Urinary bladder (tissue), 4 donors: ENCODE measurements around the gene SUPV3L1. TPM values are rescaled to one million over a fixed set of nuclear protein-coding genes. Genes with fewer than 3 reads are reported as not detected.
A peak's percentile ranks its signal among the peaks of the same experiment; 100 is the strongest.
"Not testable (repeated sequence)": the region's sequence is repeated elsewhere in the genome, so short reads cannot be mapped to it uniquely, and the experiment has no call there.

ENCODE experiments used
- DNase-seq: peaks from one replicate; pipeline ENCODE4 v3.0.0-alpha.2; 2015; ENCODE audit errors: extremely low spot score
- H3K27ac ChIP-seq: one replicate; pipeline ENCODE4 v1.5.1; 2013; ENCODE audit warnings: low read depth, mild to moderate bottlenecking, moderate library complexity
- H3K36me3 ChIP-seq: one replicate; pipeline ENCODE4 v1.6.1; 2013; ENCODE audit warnings: mild to moderate bottlenecking, moderate library complexity; ENCODE audit not compliant: insufficient read depth
- H3K4me1 ChIP-seq: one replicate; pipeline ENCODE4 v1.6.1; 2013; ENCODE audit warnings: mild to moderate bottlenecking, moderate library complexity; ENCODE audit not compliant: insufficient read depth
- H3K4me3 ChIP-seq: one replicate; pipeline ENCODE4 v1.5.1; 2013; ENCODE audit warnings: low read depth, low read length
- WGBS: extraction: QIAGEN DNeasy Blood & Tissue Kit; methylation state at CpG from one replicate; pipeline ENCODE4 v1.1.7; 2013; 5-methylcytosine and 5-hydroxymethylcytosine counted together
- polyA plus RNA-seq: library from polyadenylated mRNA; stranded (reverse); fragments of 200-250 nt; gene quantifications from one replicate; pipeline ENCODE4 v1.2.3, GENCODE V29; 2013
- total RNA-seq: library from RNA; depleted of rRNA; stranded (reverse); fragments of >200 nt; gene quantifications from one replicate; pipeline ENCODE4 v1.2.3, GENCODE V29; 2014
- donor health status: healthy with polysubstance abuse.
- donor health status: healthy.

SUPV3L1 gene
- total RNA-seq (25.9 TPM), polyA plus RNA-seq (21.3 TPM)

DNA sequence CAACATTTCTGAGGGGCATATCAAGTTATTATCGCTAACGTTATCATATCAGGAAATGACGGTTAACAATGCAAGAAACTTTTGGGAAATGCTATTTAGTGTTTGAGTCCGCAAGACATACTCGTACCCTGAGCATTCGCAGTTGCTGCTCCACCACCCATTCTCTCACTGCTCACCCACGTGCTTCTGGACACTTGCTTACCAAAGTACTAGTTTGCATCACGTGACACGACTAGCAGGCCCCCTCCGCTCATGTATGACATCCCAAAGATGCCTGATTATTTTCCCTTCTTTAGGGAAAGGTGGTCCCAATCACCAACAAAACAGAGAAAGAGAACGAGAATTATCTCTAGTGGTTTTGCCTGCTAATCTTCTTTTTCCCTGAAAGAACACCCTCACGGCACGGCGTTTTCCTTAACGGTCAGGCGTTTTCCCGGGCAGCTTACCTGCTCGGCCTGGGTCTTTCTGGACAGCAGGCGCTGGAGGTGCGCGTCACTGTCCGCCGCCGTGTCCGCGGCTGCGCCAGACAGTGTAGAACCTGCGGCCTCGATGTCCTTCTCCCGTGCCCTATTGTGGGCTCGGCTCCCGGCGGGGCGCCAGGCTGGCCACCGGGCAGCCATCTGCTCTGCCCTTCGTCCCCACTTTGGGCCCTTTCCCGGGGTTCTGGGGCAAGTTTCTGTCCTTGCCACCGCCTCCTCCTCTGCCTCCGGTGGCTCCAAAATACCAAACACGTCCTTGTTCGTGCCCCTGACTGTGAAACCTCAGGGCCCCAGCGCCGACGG lies at the start of gene SUPV3L1:
SUPV3L1 (plus strand) TSS at position 492 of the 782 bp plus-strand sequence; CDS start at position 550, 58 bp downstream.
- peak; percentile 96 for DNase-seq
- WGBS = under 1% methylated on average over 44 of the region's 44 CpGs
- Histone ChIP-seq H3K36me3 (no peaks in the 10 kb centered on the region), H3K4me3 (peak within 1 kb of the TSS; percentile 97), H3K4me1 (no peaks in the 10 kb centered on the region), H3K27ac (peak within 1 kb of the TSS; percentile 74)

DNA sequence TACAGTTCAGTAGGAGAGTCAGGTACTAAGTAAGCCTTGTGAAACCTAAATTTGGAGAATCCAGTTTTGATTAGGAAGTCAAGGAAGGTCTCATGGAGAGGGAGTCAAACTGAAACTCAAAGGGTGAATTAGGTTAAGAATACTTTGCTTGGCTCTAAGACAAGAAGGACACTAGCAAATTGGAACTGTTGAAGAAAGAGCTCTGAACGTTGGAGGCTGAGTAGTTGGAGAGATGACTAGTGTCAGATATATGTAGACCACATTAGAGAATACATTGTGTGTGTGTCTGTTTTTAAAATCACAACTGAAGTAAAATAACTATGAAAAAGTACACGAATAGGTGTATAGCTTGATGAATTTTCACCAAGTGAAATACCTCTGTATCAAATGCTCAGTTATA lies 49.8 kb upstream of the SUPV3L1 start:
- Histone ChIP-seq H3K36me3 (no peaks in the 10 kb centered on the region), H3K27ac (no peak overlapping the region), H3K4me3 (no peak overlapping the region), H3K4me1 (no peaks in the 10 kb centered on the region)
- no peak for DNase-seq
- 54% methylated on average over 2 of the region's 2 CpGs for WGBS

DNA sequence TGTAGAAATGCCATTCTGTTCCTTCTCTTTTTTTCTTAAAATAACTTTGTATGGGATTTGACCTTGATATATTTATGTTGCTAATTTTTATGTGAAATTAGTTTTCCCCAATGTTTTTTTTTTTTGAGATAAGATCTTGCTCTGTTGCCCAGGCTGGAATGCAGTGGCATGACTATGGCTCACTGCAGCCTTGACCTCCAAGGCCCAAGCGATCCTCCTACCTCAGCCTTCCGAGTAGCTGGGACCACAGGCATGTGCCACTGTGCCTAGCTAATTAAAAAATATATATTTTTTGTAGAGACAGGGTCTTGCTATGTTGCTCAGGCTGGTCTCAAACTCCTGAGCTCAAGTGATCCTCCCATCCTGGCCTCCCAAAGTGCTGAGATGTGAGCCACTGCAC lies 40.1 kb upstream of the SUPV3L1 start:
- Histone ChIP-seq H3K4me3 (no peak overlapping the region), H3K4me1 (no peaks in the 10 kb centered on the region), H3K36me3 (peaks cover 3% of the 10 kb centered on the region), H3K27ac (no peak overlapping the region)
- no peak for DNase-seq
- 93% methylated on average over 2 of the region's 2 CpGs for WGBS

DNA sequence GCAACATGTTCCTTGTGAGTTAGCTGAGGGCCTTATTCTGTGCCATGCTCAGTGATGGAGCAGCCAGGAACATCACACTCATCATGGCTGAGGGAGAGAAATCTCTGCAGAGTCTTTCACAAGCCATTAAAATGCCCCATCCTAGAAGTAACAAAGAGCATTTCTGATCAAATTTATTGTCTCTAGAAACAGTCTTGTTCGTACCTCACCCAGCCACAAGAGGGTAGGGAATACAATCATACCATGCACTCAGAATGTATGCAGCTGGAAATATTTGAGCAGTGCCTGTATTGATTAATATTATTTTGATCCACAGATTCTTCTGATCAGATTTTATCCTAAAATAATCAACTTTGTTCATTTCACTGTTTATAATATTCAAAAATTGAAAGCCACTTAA lies 38.7 kb upstream of the SUPV3L1 start:
- no peak for DNase-seq
- Histone ChIP-seq H3K36me3 (peaks cover 3% of the 10 kb centered on the region), H3K4me1 (no peaks in the 10 kb centered on the region), H3K27ac (no peak overlapping the region), H3K4me3 (no peak overlapping the region)
- 80% methylated on average over 1 of the region's 1 CpG for WGBS

DNA sequence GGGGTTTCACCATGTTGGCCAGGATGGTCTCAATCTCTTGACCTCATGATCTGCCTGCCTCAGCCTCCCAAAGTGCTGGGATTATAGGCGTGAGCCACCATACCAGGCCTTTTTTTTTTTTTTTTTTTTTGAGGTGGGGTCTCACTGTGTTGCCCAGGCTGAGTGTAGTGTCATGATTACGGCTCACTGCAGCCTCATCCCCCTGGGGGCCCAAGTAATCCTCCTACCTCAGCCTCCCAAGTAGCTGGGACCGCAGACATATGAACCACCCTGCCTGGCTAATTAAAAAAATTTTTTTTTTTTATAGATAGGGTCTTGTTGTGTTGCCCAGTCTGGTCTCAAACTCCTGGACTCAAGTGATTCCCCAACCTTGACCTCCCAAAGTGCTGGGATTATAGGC lies 38.0 kb upstream of the SUPV3L1 start:
- DNase-seq, H3K36me3 ChIP-seq, H3K4me3 ChIP-seq: not testable (repeated sequence)

DNA sequence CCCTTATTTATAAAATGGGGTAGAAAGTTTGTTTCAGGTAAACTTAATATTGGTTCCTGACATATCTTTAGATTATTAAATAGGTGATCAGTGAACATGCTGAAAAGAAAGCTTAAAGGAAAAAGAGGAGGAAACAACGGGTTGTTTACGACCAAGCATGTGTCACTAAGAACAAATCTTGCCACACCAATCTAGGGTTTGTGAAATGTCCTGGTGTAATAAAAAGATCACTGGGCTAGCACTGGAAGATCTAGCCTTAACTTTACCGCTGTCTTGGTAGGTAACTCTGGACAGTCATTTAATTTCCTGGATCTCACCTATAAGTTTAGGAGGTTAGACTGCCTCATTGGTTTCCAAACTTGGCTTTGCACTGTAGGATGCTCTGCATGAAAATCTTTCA lies 37.1 kb upstream of the SUPV3L1 start:
- 69% methylated on average over 3 of the region's 3 CpGs for WGBS
- Histone ChIP-seq H3K27ac (no peak overlapping the region), H3K36me3 (peaks cover 3% of the 10 kb centered on the region), H3K4me3 (no peak overlapping the region), H3K4me1 (no peaks in the 10 kb centered on the region)
- DNase-seq = no peak

More for the DNA sequence above, 38.0 kb upstream of the SUPV3L1 start:
- H3K27ac ChIP-seq, H3K4me1 ChIP-seq: not testable (repeated sequence)
- 96% methylated on average over 3 of the region's 3 CpGs for WGBS

DNA sequence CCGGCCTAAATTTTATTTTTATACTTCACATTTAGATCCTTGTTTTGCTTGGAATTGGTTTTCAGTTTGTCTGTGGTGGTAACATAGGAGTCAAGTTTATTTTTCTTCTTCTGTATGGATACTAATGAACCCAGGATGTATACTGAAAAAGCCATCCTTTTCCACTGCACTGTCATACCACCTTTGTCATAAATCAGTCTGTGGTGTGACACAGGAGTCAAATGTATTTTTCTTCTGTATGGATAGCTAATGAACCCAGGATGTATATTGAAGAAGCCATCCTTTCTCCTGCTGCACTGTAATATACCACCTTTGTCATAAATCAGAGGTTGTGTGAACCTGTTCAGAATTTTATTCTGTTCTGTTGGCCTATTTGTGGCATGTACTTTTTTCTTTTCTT lies 34.7 kb upstream of the SUPV3L1 start:
- H3K4me1 ChIP-seq = no peaks in the 10 kb centered on the region
- DNase-seq = no peak
- no peak overlapping the region for H3K4me3 ChIP-seq
- peaks cover 3% of the 10 kb centered on the region for H3K36me3 ChIP-seq
- WGBS = 94% methylated on average over 1 of the region's 1 CpG
- no peak overlapping the region for H3K27ac ChIP-seq

DNA sequence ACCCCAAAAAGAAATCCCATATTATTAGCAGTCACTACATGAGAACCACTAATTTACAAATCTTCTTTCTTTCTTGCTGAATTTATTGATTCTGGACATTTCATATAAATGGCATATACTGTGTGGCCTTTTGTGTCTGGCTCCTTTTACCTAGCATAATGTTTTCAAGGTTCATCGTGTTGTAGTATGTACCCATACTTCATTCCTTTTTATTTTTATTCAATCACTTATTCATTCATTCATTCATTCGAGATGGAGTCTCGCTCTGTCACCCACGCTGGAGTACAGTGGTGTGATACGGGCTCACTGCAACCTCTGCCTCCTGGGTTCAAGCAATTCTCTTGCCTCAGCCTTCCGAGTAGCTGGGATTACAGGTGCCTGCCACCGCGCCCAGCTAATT lies 34.2 kb upstream of the SUPV3L1 start:
- no peaks in the 10 kb centered on the region for H3K4me1 ChIP-seq
- DNase-seq = no peak
- WGBS = 98% methylated on average over 8 of the region's 8 CpGs
- H3K27ac ChIP-seq = no peak overlapping the region
- H3K4me3 ChIP-seq = no peak overlapping the region
- peaks cover 3% of the 10 kb centered on the region for H3K36me3 ChIP-seq

DNA sequence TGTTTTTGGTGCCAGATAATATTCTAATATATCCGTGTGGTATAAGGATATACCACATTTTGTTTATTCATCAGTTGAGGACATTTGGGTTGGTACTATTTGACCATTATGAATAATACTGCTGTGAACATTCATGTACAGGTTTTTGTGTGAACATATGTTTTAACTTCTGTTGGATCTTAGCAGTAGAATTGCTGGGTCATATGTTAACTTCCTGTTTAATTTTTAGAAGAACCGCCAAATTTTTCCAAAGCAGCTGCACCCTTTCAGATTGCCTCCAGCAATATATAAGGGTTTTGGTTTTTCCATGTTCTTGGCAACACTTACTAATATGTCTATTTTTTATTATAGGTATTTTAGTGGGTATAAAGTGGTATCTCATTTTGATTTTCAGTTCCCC lies 33.3 kb upstream of the SUPV3L1 start:
- no peak for DNase-seq
- no peak overlapping the region for H3K4me3 ChIP-seq
- H3K4me1 ChIP-seq = no peaks in the 10 kb centered on the region
- peaks cover 3% of the 10 kb centered on the region for H3K36me3 ChIP-seq
- WGBS = 40% methylated on average over 2 of the region's 2 CpGs
- no peak overlapping the region for H3K27ac ChIP-seq

DNA sequence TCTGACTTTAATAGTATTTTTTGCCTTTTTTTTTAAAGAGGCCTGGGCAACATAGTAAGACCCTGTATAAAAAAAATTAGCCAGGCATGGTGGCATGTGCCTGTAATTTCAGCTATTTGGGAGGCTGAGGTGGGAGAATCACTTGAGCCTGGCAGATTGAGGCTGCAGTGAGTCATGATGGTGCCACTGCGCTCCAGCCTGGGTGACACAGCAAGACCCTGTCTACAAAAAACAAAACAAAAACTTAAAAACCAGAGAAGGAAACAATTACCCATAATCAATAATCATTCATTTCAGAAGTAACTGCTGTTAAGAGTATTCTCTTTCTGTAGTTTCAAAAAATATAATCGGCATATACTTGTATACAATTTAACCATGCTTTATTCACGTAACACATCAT lies 28.1 kb upstream of the SUPV3L1 start:
- H3K4me1 ChIP-seq = no peaks in the 10 kb centered on the region
- WGBS = 96% methylated on average over 3 of the region's 3 CpGs
- no peak for DNase-seq
- no peaks in the 10 kb centered on the region for H3K36me3 ChIP-seq
- no peak overlapping the region for H3K27ac ChIP-seq
- H3K4me3 ChIP-seq = no peak overlapping the region

DNA sequence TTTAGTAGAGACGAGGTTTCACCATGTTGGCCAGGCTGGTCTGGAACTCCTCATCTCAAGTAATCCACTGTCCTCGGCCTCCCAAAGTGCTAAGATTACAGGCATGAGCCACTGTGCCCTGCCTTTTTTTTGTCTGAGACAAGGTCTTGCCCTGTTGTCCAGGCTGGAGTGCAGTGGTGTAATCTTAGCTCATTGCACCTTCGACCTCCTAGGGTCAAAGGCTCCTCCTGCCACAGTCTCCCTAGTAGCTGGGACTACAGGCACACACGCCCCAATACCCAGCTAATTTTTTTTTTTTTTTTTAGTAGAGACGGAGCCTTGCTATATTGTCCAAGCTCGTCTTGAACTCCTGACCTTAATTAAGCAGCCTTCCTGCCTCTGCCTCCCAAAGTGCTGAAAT lies 26.8 kb upstream of the SUPV3L1 start:
- no peaks in the 10 kb centered on the region for H3K36me3 ChIP-seq
- no peak overlapping the region for H3K4me3 ChIP-seq
- 87% methylated on average over 6 of the region's 6 CpGs for WGBS
- no peak for DNase-seq
- no peaks in the 10 kb centered on the region for H3K4me1 ChIP-seq
- no peak overlapping the region for H3K27ac ChIP-seq

DNA sequence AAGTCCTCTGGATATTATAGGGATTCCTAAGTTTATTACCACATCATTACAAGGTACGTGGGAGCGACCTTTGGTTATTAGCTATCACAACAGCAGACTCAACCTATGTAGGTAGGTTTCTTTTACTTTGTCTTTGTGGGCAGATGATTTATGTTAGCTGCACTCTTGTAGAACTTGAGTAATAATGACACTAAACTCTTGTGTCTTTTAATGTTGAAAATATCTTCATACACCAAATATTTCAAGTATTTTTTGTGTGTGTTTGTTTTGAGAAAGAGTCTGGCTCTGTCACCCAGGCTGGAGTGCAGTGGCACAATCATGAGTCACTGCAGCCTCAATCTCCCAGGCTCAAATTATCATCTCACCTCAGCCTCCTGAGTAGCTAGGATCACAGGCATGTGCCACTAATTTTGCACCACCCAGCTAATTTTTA lies 19.2 kb upstream of the SUPV3L1 start:
- Histone ChIP-seq H3K4me3 (no peak overlapping the region), H3K36me3 (no peaks in the 10 kb centered on the region), H3K4me1 (no peaks in the 10 kb centered on the region), H3K27ac (no peak overlapping the region)
- no peak for DNase-seq
- WGBS = 99% methylated on average over 2 of the region's 2 CpGs

DNA sequence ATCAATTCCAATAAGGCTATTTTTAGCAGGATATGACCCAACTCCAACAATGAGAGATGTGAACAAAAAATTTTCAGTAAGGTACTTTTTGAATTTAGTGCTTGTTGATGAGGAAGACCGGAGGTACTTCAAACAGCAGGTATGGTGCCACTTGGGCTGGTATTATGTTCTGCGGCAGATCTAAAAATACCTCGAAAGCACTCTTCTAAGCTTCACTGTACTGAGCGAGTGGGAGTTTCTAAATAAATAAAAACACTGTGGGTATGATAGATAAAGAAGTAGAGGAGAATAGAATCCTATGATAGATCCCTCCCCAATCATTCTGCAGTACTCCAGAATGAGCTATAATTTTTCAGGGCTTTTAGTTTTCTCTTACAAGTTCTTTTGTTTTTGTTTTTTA lies 11.5 kb upstream of the SUPV3L1 start:
- Histone ChIP-seq H3K36me3 (peaks cover 2% of the 10 kb centered on the region), H3K4me1 (no peaks in the 10 kb centered on the region), H3K27ac (no peak overlapping the region), H3K4me3 (no peak overlapping the region)
- no peak for DNase-seq
- WGBS = 94% methylated on average over 4 of the region's 4 CpGs

DNA sequence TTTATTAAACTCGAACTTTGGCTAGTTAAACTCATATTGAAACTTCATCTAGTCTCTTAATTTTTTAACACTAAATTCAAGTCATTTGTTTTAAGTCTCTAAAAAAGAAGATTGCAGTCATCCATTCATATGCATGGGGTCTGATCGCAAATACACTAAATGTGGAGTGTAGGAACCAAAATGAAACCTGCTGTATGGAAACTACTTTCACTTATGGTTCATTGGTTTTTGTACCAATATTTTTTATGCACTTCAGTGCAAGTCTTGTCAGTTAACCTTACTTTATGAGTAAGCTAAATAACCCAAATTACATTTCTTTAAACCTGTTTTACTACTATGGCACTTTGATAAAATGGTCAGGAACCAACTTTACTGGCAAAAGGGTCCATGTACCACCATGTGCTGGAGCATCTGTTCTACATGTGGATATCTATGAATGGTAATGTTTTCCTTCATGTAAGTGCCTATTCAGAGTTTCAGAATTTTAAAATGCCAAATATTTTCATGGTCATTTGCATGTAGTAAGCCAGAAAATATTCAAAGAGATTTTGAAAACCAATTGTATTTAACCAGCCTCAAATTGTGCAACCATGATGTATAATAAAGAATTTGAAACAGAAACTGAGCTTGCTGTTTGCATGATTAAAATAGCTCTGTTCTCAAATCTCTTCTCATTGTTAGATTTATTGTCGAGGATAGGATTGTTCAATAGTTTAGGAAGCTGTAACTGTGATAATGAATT lies 7.6 kb upstream of the SUPV3L1 start:
- H3K4me1 ChIP-seq = no peaks in the 10 kb centered on the region
- DNase-seq = no peak
- no peak overlapping the region for H3K27ac ChIP-seq
- peaks cover 2% of the 10 kb centered on the region for H3K36me3 ChIP-seq
- no peak overlapping the region for H3K4me3 ChIP-seq
- WGBS = 87% methylated on average over 3 of the region's 3 CpGs
